H1 (cell line): ENCODE results near the gene CHRNA10. TPM values are rescaled to one million over a fixed set of nuclear protein-coding genes. Genes with fewer than 3 reads are reported as not detected.

Experiments
- SIN3A ChIP-seq, 2 experiments: IDR thresholded peaks in 1 of 2; conservative IDR thresholded peaks in 1 of 2; 2 replicates each; pipeline ENCODE4 v1.6.1; 2011 to 2012; ENCODE audit warnings: low read length in 2 of 2, improper control_type of control experiment in 1 of 2, low read depth in 1 of 2, mild to moderate bottlenecking in 1 of 2
- polyA plus RNA-seq, 7 experiments: library from polyadenylated mRNA; depleted of rRNA in 3 of 7; stranded (reverse) in 5 of 7; unstranded in 2 of 7; fragments of >200 nt in 5 of 7; fragments of 200-250 nt in 2 of 7; gene quantifications; 1 replicate in 5 of 7; 2 replicates in 1 of 7; 4 replicates in 1 of 7; pipeline versions ENCODE4 v1.2.1 to v1.2.3, GENCODE V29; 2011 to 2013; ENCODE audit warnings: missing spikeins in 2 of 7, mixed read lengths in 2 of 7
- total RNA-seq: library from RNA; stranded (reverse); fragmentation: NEBNext Ultra II Directional; extraction: Animal tissue kit (Norgen Biotek cat#: 25700); gene quantifications from 2 replicates; pipeline ENCODE4 v1.2.1, GENCODE V29; 2021

Gene CHRNA10
- total and polyA plus RNA-seq, 2 of the 8 experiments (the other 6 are each of a cell fraction or from before 2014, with no cell fraction given), result 0.68 to 1.3 TPM

DNA sequence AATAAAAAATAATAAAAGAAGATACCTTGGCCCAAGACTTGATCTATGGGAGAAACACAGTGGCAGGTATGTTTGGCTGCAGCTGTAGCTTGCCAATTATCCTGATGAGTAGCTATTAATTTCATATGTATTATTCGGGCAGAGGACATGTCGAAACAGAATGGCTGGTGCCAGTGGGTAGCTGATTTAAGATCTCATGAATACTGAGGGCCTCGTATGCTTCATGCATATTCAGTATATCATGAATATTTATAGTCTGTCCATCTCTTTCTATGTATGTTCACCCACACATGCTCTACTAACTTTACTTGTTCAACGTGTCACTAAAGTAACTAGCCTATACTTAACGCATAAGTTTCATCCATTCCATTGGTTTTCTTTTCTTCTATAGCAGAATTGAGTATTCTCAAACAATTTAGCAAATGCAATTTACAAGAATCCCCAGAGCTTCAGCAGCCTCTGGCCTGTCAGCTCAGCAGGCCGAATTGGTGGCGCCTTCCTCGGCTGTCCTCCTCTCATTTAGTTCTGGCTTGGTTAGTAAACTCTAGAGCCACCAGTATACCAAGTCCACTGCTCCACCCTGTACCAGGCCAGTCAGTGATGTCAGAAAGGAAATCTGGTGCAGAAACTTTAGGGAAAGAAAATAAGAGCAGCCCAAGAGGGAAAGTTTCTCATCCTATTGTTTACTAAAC, 47.3 kb downstream of the CHRNA10 start (continued):
- TF ChIP-seq SIN3A (conservative IDR thresholded peaks at IDR 0.05 in 1 of 2, IDR thresholded peaks at IDR 0.05 in 1 of 2; ENCODE audit: low read depth in 1 of 2, low read length in 2 of 2), result no peak
